Immature natural killer cell (primary cell): ENCODE data around the gene TAS2R19. TPM values are rescaled to one million over a fixed set of nuclear protein-coding genes. Genes with fewer than 3 reads are reported as not detected.

Experiments
- DNase-seq, 3 donors: peaks; one replicate each; pipeline ENCODE4 v3.0.0; 2022; ENCODE audit warnings: mixed read lengths in 1 of 3
- H3K27ac Mint-ChIP-seq, 6 donors: one replicate each; pipeline ENCODE4 v1.8.0; 2020; ENCODE audit warnings: mixed read lengths in 6 of 6, mild to moderate bottlenecking in 5 of 6, inconsistent platforms in 4 of 6, moderate library complexity in 3 of 6
- H3K27me3 Mint-ChIP-seq, 3 donors: one replicate each; pipeline ENCODE4 v1.8.0; 2020 to 2021; ENCODE audit warnings: low read depth in 3 of 3, mild to moderate bottlenecking in 3 of 3, mixed read lengths in 3 of 3, moderate library complexity in 3 of 3, inconsistent platforms in 1 of 3
- H3K36me3 Mint-ChIP-seq, 3 donors: one replicate each; pipeline ENCODE4 v1.8.0; 2020; ENCODE audit warnings: mixed read lengths in 3 of 3, inconsistent platforms in 2 of 3, mild to moderate bottlenecking in 2 of 3
- H3K4me1 Mint-ChIP-seq, 2 donors: one replicate each; pipeline ENCODE4 v1.8.0; 2020; ENCODE audit warnings: inconsistent platforms in 2 of 2, mild to moderate bottlenecking in 2 of 2, mixed read lengths in 2 of 2, moderate library complexity in 1 of 2
- H3K4me3 Mint-ChIP-seq, 5 donors: one replicate each; pipeline ENCODE4 v1.8.0; 2020; ENCODE audit warnings: mild to moderate bottlenecking in 5 of 5, mixed read lengths in 5 of 5, inconsistent platforms in 3 of 5, moderate library complexity in 3 of 5
- H3K9me3 Mint-ChIP-seq, 6 donors: one replicate each; pipeline ENCODE4 v1.8.0; 2020; ENCODE audit warnings: mild to moderate bottlenecking in 6 of 6, mixed read lengths in 6 of 6, inconsistent platforms in 4 of 6, moderate library complexity in 3 of 6
- polyA plus RNA-seq, 3 donors: library from polyadenylated mRNA; unstranded; fragments of 300-500 nt; fragmentation: Illumina TruSeq; gene quantifications; one replicate each; pipeline ENCODE4 v1.2.3, GENCODE V29; 2021

Gene TAS2R19
- polyA plus RNA-seq, 3 donors from 2014 or later: not detected

GRCh38 chr12:11031307-11031706, 8.9 kb upstream of the TAS2R19 start, which contains the start of gene TAS2R31:
TAS2R31 (minus strand) TSS chr12:11031407; CDS start chr12:11031335, 72 bp downstream.
- DNase-seq: no peak
- H3K4me3 Mint-ChIP-seq: no peak within 1 kb of the TSS
- H3K36me3 Mint-ChIP-seq: peaks cover 4 to 15% (median 8%) of the 10 kb centered on the region in 3 donors
- peaks cover 0 to 30% of the 10 kb centered on the region in 2 donors for H3K4me1 Mint-ChIP-seq
- H3K9me3 Mint-ChIP-seq: peaks cover 0 to 1% (median 0%) of the 10 kb centered on the region in 6 donors
- H3K27ac Mint-ChIP-seq: no peak within 1 kb of the TSS
- H3K27me3 Mint-ChIP-seq: no peaks in the 10 kb centered on the region

GRCh38 chr12:11026118-11026517, 3.7 kb upstream of the TAS2R19 start:
- Mint-ChIP-seq H3K27ac (no peak overlapping the region), H3K4me3 (no peak overlapping the region), H3K36me3 (peaks cover 8 to 23% (median 9%) of the 10 kb centered on the region in 3 donors), H3K27me3 (no peaks in the 10 kb centered on the region), H3K9me3 (peaks cover 0 to 7% (median 3%) of the 10 kb centered on the region in 6 donors), H3K4me1 (peaks cover 0 to 29% of the 10 kb centered on the region in 2 donors)
- DNase-seq: no peak

GRCh38 chr12:11023387-11023786, 967 bp upstream of the TAS2R19 start:
- no peak overlapping the region for H3K4me3 Mint-ChIP-seq
- peaks cover 0 to 17% of the 10 kb centered on the region in 2 donors for H3K4me1 Mint-ChIP-seq
- peaks cover 0 to 7% (median 3%) of the 10 kb centered on the region in 6 donors for H3K9me3 Mint-ChIP-seq
- H3K27me3 Mint-ChIP-seq: peaks cover 0 to 3% (median 0%) of the 10 kb centered on the region in 3 donors
- H3K27ac Mint-ChIP-seq: no peak overlapping the region
- H3K36me3 Mint-ChIP-seq: peaks cover 8 to 19% (median 9%) of the 10 kb centered on the region in 3 donors
- DNase-seq: no peak

- H3K9me3 Mint-ChIP-seq: no peaks in the 10 kb centered on the region
- H3K4me1 Mint-ChIP-seq: peaks cover 0 to 18% of the 10 kb centered on the region in 2 donors
- H3K4me3 Mint-ChIP-seq: no peak overlapping the region
- peaks cover 0 to 3% (median 0%) of the 10 kb centered on the region in 3 donors for H3K27me3 Mint-ChIP-seq
- peaks cover 0 to 3% (median 0%) of the 10 kb centered on the region in 3 donors for H3K36me3 Mint-ChIP-seq
- DNase-seq: no peak
- no peak overlapping the region for H3K27ac Mint-ChIP-seq
Observed at GRCh38 chr12:11016937-11017336, 5.5 kb downstream of the TAS2R19 start.

- Mint-ChIP-seq H3K4me1 (peaks cover 0 to 18% of the 10 kb centered on the region in 2 donors), H3K27me3 (peaks cover 0 to 3% (median 0%) of the 10 kb centered on the region in 3 donors), H3K4me3 (no peak overlapping the region), H3K36me3 (no peaks in the 10 kb centered on the region), H3K9me3 (no peaks in the 10 kb centered on the region), H3K27ac (no peak overlapping the region)
- DNase-seq: no peak
Observed at GRCh38 chr12:11015775-11016430, 6.5 kb downstream of the TAS2R19 start.

GRCh38 chr12:11014234-11014633, 8.2 kb downstream of the TAS2R19 start:
- no peak for DNase-seq
- Mint-ChIP-seq H3K27me3 (peaks cover 0 to 3% (median 0%) of the 10 kb centered on the region in 3 donors), H3K4me3 (no peak overlapping the region), H3K4me1 (peaks cover 0 to 15% of the 10 kb centered on the region in 2 donors), H3K27ac (no peak overlapping the region), H3K36me3 (no peaks in the 10 kb centered on the region), H3K9me3 (no peaks in the 10 kb centered on the region)

GRCh38 chr12:11007608-11008007, 14.8 kb downstream of the TAS2R19 start:
- Mint-ChIP-seq H3K36me3 (peaks cover 0 to 9% (median 8%) of the 10 kb centered on the region in 3 donors), H3K27ac (no peak overlapping the region)
- no peak for DNase-seq

DNA sequence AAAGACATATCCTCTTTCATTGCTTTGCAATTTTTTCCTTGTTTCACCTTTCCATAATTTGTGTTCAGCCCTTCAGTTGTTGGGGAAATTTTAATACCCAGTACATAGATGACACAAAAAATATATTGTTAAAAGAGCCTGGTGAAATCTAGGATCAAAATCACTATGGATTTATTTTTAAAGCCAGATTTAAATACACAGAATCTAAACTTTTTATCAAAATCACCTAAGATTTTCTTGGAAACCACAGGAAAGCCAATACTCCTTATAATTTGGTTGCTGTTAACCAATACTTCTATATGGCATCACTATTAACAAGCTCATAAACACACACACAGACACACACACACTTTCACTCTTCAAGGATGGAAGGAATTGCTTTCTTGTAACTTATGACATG, 24.2 kb downstream of the TAS2R19 start, which contains the start of gene TAS2R20:
Gene TAS2R20, minus strand, starts transcription at position 101 of the 400 bp plus-strand sequence. CDS start 429 bp downstream, outside the sequence.
- H3K4me3 Mint-ChIP-seq: no peak within 1 kb of the TSS
- peaks cover 0 to 1% (median 0%) of the 10 kb centered on the region in 6 donors for H3K9me3 Mint-ChIP-seq
- no peak for DNase-seq
- H3K27me3 Mint-ChIP-seq: no peaks in the 10 kb centered on the region
- peaks cover 0 to 16% (median 13%) of the 10 kb centered on the region in 3 donors for H3K36me3 Mint-ChIP-seq
- H3K4me1 Mint-ChIP-seq: no peaks in the 10 kb centered on the region
- no peak within 1 kb of the TSS for H3K27ac Mint-ChIP-seq

More at GRCh38 chr12:11007608-11008007, 14.8 kb downstream of the TAS2R19 start:
- Mint-ChIP-seq H3K4me3 (no peak overlapping the region), H3K4me1 (peaks cover 0 to 4% of the 10 kb centered on the region in 2 donors), H3K27me3 (no peaks in the 10 kb centered on the region), H3K9me3 (no peaks in the 10 kb centered on the region)

DNA sequence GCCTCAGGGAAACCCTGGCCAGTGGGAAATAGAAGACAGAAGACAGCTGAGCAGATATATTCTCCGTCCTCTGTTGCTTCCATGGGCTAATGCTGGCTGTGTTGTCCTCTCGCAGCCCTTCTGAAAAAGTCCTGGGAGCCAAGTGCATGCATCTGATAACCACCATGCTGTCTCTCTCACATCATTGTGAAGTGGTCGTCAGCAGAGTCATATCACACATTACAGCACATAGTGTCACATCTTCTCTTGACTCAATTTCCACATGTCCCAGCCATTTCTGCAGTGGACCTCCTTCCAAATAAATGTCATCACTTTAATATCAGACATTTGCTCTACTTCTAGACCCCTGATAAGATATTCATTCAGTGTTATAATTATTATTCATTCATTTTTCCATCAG, 28.1 kb downstream of the TAS2R19 start:
- H3K9me3 Mint-ChIP-seq: no peaks in the 10 kb centered on the region
- H3K36me3 Mint-ChIP-seq: peaks cover 16 to 26% (median 19%) of the 10 kb centered on the region in 3 donors
- no peak overlapping the region for H3K27ac Mint-ChIP-seq
- no peak overlapping the region for H3K4me3 Mint-ChIP-seq
- H3K4me1 Mint-ChIP-seq: no peaks in the 10 kb centered on the region
- DNase-seq: no peak
- peaks cover 0 to 4% (median 2%) of the 10 kb centered on the region in 3 donors for H3K27me3 Mint-ChIP-seq

DNA sequence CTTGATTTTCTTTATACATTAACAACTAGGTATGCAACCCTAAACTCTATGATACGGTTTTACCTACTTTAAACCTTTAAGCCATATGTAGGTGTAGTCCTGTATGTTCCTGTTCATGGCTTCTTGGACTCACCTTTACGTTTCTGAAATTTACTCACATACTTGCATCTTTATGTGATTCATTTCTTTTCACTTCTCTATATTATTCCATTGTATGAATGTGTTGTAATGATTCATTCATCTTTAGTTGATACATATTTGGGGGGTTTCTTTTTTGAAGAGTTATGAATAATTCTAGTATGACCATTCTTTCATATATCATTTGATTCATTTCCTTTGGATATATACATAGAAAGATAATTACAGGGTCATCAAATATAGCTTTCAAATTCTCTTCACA, 33.3 kb downstream of the TAS2R19 start:
- Mint-ChIP-seq H3K4me1 (peaks cover 0 to under 1% of the 10 kb centered on the region in 2 donors), H3K27me3 (peaks cover 4 to 19% (median 11%) of the 10 kb centered on the region in 3 donors), H3K4me3 (no peak overlapping the region), H3K36me3 (peaks cover 16 to 24% (median 17%) of the 10 kb centered on the region in 3 donors), H3K27ac (no peak overlapping the region), H3K9me3 (peaks cover 0 to 2% (median 0%) of the 10 kb centered on the region in 6 donors)
- DNase-seq: no peak

- Mint-ChIP-seq H3K9me3 (peaks cover 0 to 2% (median 0%) of the 10 kb centered on the region in 6 donors), H3K4me3 (no peak within 1 kb of the TSS), H3K36me3 (peaks cover 16 to 24% (median 17%) of the 10 kb centered on the region in 3 donors), H3K27me3 (peaks cover 4 to 27% (median 23%) of the 10 kb centered on the region in 3 donors), H3K27ac (no peak within 1 kb of the TSS), H3K4me1 (peaks cover 18 to 23% of the 10 kb centered on the region in 2 donors)
- no peak for DNase-seq
Observed at GRCh38 chr12:10986812-10987211, 35.6 kb downstream of the TAS2R19 start, which contains the start of gene TAS2R50. TAS2R50 (minus strand) TSS chr12:10986912; CDS start chr12:10986860, 52 bp downstream.

DNA sequence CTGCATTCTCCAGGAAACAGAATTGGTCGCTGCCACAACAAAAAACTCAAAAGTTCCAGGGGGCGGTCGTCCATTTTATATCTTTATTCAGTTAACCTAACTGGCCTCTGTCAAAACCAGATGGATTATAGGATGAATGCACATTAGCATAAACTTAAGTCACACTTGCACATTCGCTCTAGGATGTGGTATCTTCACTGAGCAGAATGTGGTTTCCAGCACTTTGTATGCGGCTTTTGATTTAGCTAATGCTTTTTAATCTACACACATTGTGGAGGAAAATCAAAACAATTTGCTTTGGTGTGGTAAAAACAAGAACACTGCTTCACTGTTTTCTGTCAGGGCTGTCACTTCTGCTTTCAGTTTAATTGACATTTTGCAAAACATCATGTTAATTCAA, 40.2 kb downstream of the TAS2R19 start:
- Mint-ChIP-seq H3K27me3 (peaks cover 16 to 35% (median 30%) of the 10 kb centered on the region in 3 donors), H3K36me3 (peaks cover 0 to 18% (median 5%) of the 10 kb centered on the region in 3 donors), H3K9me3 (peaks cover 0 to under 1% (median 0%) of the 10 kb centered on the region in 6 donors), H3K4me3 (peak overlapping the region; percentile 3 to 57 (median 47)), H3K4me1 (peaks cover 20 to 30% of the 10 kb centered on the region in 2 donors), H3K27ac (peak overlapping the region in 1 of 6 donors; percentile 15)
- DNase-seq: peak; percentile 60 to 79 (median 78)

DNA sequence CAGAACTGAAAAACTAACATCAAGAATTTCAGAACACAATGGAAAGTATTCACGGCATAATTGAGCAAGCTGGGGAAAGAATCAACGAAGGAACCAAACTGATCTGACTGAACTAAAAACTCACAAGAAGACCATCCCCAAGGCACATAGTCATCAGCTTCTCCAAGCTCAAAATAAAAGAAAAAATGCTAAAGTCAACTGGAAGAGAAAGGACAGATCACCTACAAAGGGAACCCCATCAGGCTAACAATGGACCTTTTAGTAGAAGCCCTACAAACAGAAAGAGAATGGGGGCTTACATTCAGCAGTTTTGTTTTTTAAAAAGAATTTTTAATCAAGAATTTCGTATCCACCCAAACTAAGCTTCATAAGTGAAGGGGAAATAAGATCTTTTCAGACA, 47.5 kb downstream of the TAS2R19 start:
- H3K4me3 Mint-ChIP-seq: no peak overlapping the region
- H3K9me3 Mint-ChIP-seq: no peaks in the 10 kb centered on the region
- H3K27ac Mint-ChIP-seq: no peak overlapping the region
- peaks cover 13 to 20% (median 17%) of the 10 kb centered on the region in 3 donors for H3K27me3 Mint-ChIP-seq
- peaks cover 0 to 28% (median 5%) of the 10 kb centered on the region in 3 donors for H3K36me3 Mint-ChIP-seq
- DNase-seq: no peak
- H3K4me1 Mint-ChIP-seq: no peaks in the 10 kb centered on the region
